Thoracic aorta (tissue), 2 donors: ENCODE data around the gene CCDC197. TPM values are rescaled to one million over a fixed set of nuclear protein-coding genes. Genes with fewer than 3 reads are reported as not detected.

Experiments
- ATAC-seq: fragments of 150-250 bp; one replicate; pipeline ENCODE4 v1.8.0; 2017; ENCODE audit warnings: low read depth; ENCODE audit not compliant: insufficient number of reproducible peaks, low FRiP score
- DNase-seq: peaks from one replicate; pipeline ENCODE4 v3.0.0-alpha.2; 2020; ENCODE audit warnings: low spot score
- H3K27ac ChIP-seq, 2 donors: fragments of 200-600 bp; sonication (generic); 1 replicate in 1 of 2; 2 replicates in 1 of 2; pipeline ENCODE4 v1.5.1; 2016; ENCODE audit warnings: mild to moderate bottlenecking in 2 of 2, moderate library complexity in 2 of 2
- H3K27me3 ChIP-seq: fragments of 200-600 bp; sonication (generic); replicated peaks from 2 replicates; pipeline ENCODE4 v1.6.0; 2016; ENCODE audit warnings: mild to moderate bottlenecking; ENCODE audit not compliant: insufficient read depth
- H3K36me3 ChIP-seq: fragments of 200-600 bp; sonication (generic); one replicate; pipeline ENCODE4 v1.5.1; 2016
- H3K4me1 ChIP-seq, 2 donors: fragments of 200-600 bp; sonication (generic); 1 replicate in 1 of 2; 2 replicates in 1 of 2; pipeline versions ENCODE4 v1.5.1 to v1.6.0; 2016; ENCODE audit warnings: low read depth in 2 of 2, mild to moderate bottlenecking in 1 of 2; ENCODE audit not compliant: control insufficient read depth in 1 of 2
- H3K4me3 ChIP-seq: fragments of 200-600 bp; sonication (generic); 2 replicates; pipeline ENCODE4 v1.5.1; 2016; ENCODE audit warnings: mild to moderate bottlenecking
- H3K9me3 ChIP-seq: fragments of 200-600 bp; sonication (generic); 2 replicates; pipeline ENCODE4 v1.5.1; 2016
- total RNA-seq, 2 donors: library from RNA; depleted of rRNA; stranded (reverse); fragments of >200 nt; gene quantifications; one replicate each; pipeline versions ENCODE4 v1.1.0 to v1.2.3, GENCODE V29; 2016
- TF ChIP-seq, protein P1 (sequence below): fragments of 200-600 bp; sonication (generic); IDR thresholded peaks from one replicate; pipeline ENCODE4 v1.5.1; 2019; ENCODE audit warnings: antibody characterized with exemption

Gene CCDC197
- total RNA-seq, 2 donors from 2014 or later: not detected

GRCh38 chr14:94009767-94010166, 12.7 kb downstream of the CCDC197 start:
- Histone ChIP-seq H3K4me1 (no peaks in the 10 kb centered on the region), H3K27ac (no peak overlapping the region), H3K4me3 (no peak overlapping the region), H3K9me3 (no peaks in the 10 kb centered on the region), H3K27me3 (no peaks in the 10 kb centered on the region), H3K36me3 (no peaks in the 10 kb centered on the region)
- DNase-seq: no peak
- ATAC-seq: no peak
- TF ChIP-seq, protein P1, sequence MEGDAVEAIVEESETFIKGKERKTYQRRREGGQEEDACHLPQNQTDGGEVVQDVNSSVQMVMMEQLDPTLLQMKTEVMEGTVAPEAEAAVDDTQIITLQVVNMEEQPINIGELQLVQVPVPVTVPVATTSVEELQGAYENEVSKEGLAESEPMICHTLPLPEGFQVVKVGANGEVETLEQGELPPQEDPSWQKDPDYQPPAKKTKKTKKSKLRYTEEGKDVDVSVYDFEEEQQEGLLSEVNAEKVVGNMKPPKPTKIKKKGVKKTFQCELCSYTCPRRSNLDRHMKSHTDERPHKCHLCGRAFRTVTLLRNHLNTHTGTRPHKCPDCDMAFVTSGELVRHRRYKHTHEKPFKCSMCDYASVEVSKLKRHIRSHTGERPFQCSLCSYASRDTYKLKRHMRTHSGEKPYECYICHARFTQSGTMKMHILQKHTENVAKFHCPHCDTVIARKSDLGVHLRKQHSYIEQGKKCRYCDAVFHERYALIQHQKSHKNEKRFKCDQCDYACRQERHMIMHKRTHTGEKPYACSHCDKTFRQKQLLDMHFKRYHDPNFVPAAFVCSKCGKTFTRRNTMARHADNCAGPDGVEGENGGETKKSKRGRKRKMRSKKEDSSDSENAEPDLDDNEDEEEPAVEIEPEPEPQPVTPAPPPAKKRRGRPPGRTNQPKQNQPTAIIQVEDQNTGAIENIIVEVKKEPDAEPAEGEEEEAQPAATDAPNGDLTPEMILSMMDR: no peak

DNA sequence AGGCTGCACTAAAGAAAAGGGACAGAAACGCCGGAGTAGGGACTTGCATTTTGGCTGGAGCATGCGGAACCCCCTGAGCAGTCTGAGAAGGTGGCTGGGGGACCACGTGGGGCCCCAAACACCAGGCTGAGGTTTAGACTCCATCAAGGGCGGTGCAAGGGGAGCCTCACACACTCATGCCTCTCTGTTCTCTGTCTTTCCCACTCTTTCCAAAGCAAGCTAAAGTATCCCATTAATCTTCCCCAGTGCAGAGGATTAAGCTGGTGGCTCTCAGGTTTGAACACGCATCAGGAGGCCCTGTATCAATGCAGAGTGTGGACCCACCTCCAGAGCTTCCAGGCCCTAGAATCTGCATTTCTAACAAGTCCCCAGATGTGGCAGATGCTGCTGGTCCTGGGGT, 13.5 kb downstream of the CCDC197 start:
- no peak overlapping the region for H3K27ac ChIP-seq
- no peak for ATAC-seq
- no peaks in the 10 kb centered on the region for H3K27me3 ChIP-seq
- H3K36me3 ChIP-seq: no peaks in the 10 kb centered on the region
- TF ChIP-seq, protein P1: no peak
- H3K4me1 ChIP-seq: no peaks in the 10 kb centered on the region
- no peak overlapping the region for H3K4me3 ChIP-seq
- DNase-seq: no peak
- no peaks in the 10 kb centered on the region for H3K9me3 ChIP-seq

DNA sequence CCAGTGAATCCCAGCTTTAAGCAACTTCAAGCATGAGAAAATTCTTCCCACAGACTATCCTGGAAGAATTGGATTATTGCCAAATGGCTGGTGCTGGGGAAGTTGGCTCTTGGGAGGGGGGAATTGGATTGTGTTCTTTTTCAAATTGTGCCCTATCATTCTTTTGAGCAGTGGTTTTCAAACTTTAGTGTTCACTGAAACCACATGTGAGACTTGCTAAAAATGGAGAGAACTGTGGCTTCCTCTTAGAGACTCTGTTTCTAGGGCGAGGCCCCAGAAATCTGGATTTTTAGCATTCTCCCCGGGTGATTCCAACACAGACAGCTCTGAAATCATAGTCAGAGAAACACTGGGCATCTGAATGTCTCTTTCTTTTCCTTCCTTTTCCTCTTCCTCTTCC, 14.7 kb downstream of the CCDC197 start:
- Histone ChIP-seq H3K9me3 (no peaks in the 10 kb centered on the region), H3K4me1 (no peaks in the 10 kb centered on the region), H3K36me3 (no peaks in the 10 kb centered on the region), H3K27ac (no peak overlapping the region), H3K27me3 (no peaks in the 10 kb centered on the region), H3K4me3 (no peak overlapping the region)
- DNase-seq (no peak), ATAC-seq (no peak)
- TF ChIP-seq, protein P1: no peak

GRCh38 chr14:94014382-94014781, 17.3 kb downstream of the CCDC197 start:
- TF ChIP-seq, protein P1: no peak
- Histone ChIP-seq H3K9me3 (no peaks in the 10 kb centered on the region), H3K4me3 (no peak overlapping the region), H3K27me3 (no peaks in the 10 kb centered on the region), H3K4me1 (no peaks in the 10 kb centered on the region), H3K36me3 (no peaks in the 10 kb centered on the region), H3K27ac (no peak overlapping the region)
- DNase-seq (no peak), ATAC-seq (no peak)

DNA sequence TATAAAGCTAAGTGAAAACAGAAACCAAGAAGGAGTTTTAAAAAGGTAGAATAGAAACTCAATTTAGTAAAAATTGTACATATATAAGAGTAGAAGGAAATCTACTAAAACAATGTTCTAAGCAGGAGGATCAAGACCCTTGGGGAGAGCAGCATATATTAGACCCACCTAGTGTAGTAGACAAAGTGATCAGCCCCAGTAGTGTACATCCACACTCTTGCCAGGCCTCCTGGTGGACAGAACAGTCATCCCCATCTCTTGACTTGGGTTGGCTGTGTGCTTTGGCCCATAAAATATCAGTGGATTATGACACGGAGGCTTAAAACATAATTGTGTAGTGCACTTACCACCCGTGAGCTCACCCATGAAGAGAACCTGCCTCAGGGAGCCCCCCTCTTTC, 18.1 kb downstream of the CCDC197 start:
- DNase-seq (no peak), ATAC-seq (no peak)
- no peaks in the 10 kb centered on the region for H3K9me3 ChIP-seq
- TF ChIP-seq, protein P1: no peak
- no peaks in the 10 kb centered on the region for H3K36me3 ChIP-seq
- no peaks in the 10 kb centered on the region for H3K4me1 ChIP-seq
- no peaks in the 10 kb centered on the region for H3K27me3 ChIP-seq
- no peak overlapping the region for H3K4me3 ChIP-seq
- no peak overlapping the region for H3K27ac ChIP-seq
